UCSD-AML1 (cell line): ENCODE measurements around the gene GCH1.
"Not testable (repeated sequence)": the region's sequence is repeated elsewhere in the genome, so short reads cannot be mapped to it uniquely, and the experiment has no call there.

Source experiments
- DNase-seq: peaks from one replicate; lab custom pipeline; 2025; ENCODE audit not compliant: unreplicated experiment; lab: John Stamatoyannopoulos, UW

GCH1 gene

DNA sequence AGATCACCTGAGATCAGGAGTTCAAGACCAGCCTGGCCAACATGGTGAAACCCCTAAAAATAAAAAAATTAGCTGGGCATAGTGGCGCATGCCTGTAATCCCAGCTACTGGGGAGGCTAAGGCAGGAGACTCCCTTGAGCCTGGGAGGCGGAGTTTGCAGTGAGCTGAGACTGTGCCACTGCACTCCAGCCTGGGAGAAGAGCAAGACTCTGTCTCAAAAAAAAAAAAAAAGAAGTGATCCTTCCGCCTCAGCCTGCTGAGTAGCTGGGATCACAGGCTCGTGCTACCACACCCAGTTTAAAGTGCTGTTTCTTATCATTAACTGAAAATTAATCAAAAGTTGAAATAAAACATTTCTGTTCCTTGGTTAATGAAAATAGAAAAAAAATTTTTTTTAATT lies 6.3 kb upstream of the GCH1 start:
- not testable (repeated sequence) for DNase-seq

DNA sequence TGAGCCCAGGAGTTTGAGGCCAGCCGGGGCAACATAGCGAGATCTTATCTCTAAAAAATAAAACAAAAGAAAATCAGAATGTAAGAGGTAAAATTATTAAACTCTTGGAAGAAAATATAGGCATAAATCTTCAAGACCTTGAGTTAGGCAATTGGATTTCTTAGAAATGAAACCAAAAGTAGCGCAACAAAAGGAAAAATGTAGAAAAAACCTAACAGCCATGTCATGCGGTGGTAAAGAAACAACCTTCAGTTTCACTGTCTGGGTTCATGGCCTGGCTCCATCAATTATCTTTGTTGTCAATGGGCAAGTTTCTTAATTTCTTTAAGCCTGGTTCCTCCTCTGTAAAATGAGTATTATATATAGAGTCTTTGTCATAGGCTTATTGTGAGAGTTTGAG lies 5.6 kb upstream of the GCH1 start:
- DNase-seq = no peak

DNA sequence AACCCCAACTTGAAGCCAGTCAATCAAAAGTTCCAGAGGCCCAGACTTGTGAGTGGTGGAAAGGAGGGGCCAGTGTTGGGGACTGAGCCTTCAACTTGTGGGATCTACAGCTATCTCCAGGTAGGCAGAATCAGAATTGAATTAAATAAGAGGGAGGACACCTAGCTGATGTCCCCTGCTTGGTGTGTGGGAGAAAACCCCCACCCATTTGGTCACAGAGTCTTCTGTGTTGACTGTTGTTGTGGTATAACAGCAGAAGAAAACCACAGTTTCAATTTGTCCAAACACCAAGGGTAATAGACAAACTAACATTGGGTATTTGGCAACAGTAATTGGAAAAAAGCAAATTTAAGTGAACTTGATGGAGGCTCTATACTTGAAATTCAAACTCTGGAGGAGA lies 3.4 kb upstream of the GCH1 start:
- no peak for DNase-seq

DNA sequence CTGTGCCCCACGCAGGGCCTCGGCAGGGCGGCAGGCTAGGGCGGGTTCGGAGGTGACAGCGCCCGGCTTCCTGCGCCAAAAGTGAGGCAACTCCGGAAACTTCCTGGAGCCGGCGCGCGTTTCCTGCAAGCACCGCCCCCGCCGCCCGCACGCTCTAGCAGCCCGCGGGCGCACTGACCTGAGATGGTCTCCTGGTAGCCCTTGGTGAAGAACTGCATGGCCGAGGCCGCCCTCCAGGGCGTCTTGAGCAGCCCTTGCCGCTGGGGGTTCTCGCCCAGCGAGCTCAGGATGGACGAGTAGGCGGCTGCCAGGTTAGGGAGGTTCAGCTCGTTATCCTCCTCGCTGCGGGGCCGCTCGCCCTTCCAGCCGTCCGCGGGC lies 494 bp downstream of the GCH1 start:
- peak; percentile 70 for DNase-seq

DNA sequence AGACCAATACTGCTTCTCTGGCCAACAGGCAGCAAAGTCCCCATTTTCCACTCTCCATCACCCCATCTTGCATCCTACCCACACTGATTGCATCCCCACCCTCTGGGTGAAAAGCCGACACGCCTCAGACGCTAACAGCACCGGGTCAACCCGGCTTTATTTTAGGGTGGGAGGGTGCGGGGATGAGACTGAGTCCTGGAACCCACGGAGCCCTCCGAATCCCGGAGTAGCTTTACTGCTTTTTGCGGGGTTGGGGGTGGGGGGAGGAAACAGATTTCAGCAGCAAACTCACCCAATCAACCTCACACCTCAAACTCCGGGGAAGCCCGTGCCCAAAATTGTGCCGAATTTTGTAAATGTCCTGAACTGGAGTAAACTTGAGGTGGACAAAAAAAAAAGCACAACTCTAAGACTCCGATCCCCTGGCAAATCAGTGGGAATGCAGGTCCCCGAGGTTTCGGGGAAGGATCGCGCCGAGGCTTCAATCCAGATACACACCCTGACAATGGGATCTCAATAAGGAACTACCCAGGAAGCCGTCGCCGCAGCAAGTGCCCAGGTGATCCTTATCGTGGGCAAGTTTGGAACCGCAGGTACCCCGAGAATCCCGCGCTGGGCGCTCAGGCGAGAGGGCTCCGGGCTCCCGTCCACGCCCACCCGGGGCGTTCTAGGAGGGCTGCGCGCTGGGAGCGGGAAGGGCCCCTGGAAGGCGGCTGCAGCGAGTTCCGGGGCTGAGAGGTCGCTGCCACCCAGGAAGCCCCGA lies 1.1 kb downstream of the GCH1 start:
- DNase-seq = no peak

DNA sequence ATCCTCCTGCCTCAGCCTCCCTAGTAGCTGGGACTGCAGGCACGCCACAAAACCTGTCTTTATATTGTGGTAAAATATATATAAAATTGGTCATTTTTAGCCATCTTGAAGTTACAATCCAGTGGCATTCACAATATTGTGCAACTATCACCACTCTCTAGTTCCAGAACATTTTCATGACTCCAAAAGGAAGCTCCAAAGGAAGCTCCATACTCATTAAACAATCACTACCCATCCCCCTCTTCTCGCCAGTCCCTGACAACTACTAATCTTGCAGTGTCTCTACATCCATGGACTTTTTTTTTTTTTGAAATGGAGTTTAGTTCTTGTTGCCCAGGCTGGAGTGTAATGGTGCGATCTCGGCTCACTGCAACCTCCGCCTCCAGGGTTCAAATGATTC lies 3.1 kb downstream of the GCH1 start:
- DNase-seq = no peak

DNA sequence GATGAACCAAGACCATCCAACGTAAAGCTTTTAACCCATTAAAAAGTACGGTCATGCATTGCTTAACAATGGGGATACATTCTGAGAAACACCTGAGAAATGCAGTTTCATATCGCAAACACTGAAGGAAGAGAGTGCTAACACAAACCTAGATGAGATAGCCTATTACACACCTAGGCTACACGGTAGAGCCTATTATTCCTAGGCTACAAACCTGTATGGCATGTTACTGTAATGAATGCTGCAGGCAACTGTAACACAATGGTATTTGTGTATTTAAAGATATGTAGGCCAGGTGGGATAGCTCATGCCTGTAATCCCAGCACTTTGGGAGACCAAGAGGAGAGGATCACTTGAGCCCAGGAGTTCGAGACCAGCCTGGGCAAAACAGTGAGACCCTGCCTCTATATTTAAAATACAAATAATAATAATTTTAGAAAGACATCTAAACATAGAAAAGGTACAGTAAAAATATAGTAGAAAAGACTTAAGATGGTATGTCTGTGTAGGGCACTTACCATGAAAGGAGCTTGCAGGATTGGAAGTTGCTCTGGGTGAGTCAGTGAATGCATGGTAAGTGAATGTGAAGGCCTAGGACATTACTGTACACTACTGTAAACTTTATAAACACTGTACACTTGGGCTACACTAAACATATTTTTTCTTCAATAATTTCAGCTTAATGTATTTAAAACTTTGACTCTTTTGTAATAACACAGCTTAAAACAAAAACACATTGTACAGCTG lies 4.6 kb downstream of the GCH1 start:
- DNase-seq = not testable (repeated sequence)

DNA sequence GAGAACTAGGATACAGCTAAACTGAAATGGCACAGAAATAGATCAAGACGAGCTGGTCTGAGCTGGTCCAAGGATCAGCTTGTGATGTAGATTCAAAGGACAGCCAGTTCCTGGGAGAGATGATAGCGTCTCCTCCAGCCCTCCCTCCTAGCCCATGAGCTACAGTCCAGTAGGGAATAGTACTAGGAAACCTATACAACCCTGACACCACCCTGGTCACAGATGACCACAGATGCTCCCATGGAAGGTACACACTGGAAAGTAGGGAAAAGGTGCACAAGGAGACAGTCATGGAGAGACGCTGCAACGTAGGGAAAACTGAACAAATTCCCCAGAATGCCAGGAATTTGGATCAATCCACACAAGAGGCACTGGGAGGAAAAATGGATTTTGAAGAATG lies 6.9 kb downstream of the GCH1 start:
- DNase-seq = no peak

DNA sequence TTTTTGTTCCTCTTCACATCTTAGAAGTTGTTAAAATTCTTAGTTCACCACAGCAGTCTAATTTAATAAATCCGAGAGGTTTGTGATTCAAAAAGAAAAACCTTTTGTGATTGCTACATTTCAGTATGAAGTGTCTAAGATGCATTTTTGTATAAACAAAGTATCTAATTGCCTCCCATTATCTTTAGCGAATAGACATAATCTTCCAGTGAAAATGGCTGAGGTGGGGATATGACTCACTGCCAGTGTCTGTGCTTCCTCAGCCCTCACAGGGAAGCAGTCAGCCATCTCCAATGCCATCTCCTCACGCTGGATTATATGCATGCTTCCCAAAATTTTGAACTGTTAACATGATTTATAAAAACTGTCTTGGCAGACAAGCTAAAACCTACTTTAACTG lies 7.6 kb downstream of the GCH1 start:
- no peak for DNase-seq

DNA sequence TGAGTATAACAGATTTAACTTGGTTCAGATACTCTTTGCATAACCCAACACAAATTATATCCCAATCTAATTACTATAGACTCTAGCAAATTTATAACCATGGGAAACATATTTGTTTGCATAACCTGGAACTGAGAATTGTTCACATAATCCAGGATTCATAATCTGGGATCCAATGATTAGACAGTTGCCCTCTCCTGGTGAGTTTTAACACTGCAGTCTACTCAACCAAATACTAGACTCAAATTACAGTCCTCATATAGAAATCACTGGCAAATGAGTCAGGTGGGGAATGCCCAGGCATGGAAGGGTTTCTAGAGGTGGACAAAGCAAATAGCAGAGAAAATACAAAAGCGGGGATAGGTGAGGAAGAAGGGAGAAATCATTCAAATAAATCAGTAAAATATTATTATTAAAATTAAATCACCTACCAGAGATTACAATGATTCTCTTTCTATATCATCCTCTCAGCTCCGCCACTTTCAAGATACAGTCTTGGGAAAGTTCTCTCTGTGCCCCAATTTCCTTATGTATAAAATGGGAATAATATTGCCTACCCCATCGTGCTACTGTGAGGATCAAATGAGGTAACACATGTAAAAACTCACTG lies 9.4 kb downstream of the GCH1 start:
- DNase-seq = no peak

DNA sequence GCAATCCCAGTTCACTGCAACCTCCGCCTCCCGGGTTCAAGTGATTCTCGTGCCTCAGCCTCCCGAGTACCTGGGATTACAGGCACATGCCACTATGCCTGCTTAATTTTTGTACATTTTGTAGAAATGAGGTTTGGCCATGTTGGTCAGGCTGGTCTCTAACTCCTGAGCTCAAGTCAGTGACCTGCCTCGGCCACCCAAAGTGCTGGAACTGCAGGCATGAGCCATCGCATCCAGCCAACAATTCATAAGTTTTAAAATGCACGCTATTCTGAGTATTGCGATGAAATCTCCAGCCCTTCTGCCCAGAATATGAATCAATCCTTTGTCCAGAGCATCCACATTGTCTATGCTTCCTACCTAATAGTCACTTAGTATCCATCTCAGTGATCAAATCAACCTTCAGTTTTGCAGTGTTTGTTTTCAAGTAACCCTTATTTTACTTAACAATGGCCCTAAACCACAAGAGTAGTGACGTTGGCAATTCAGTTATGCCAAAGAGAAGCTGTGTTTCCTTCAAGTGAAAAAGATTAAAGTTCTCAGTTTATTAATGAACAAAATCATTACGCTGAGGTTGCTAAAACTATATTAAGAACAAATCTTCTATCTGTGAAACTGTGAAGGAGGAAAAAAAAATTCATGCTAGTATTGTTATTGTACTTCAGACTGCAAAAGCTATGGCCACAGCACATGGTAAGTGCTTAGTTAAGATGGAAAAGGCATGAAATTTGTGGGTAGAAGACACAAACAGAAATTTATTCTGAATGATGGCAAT lies 11.0 kb downstream of the GCH1 start:
- DNase-seq = no peak

DNA sequence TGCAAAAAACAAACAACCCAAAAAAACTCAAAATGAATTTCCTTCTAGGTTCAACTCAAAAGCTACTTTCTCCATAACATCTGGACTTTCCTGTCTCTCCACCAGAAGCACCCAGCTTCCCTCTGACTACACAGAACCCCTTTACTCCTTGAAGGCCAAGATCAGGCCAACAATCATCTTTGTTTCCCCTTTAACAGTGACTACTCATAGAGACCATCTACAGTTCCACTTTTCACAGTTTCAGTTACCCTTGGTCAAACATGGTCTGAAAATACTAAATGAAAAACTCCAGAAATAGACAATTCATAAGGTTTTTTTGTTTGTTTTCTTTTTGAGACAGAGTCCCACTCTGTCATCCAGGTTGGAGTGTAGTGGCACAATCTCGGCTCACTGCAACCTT lies 11.8 kb downstream of the GCH1 start:
- no peak for DNase-seq

DNA sequence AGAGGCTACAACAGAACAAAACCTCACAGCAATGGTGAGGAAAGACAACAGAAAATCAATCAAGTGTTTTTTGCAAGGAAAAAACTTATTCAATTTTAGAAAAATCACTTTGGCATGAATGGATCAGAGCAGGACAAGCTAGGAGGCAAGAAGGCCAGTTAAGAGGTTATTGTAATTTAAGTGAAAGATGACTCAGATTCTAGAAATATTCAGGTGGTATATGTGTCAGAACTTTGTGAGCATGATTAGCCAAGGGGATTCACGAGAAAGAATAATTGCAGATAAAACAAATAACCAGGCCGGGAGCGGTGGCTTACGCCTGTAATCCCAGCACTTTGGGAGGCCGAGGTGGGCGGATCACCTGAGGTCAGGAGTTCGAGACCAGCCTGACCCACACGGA lies 12.7 kb downstream of the GCH1 start:
- no peak for DNase-seq

DNA sequence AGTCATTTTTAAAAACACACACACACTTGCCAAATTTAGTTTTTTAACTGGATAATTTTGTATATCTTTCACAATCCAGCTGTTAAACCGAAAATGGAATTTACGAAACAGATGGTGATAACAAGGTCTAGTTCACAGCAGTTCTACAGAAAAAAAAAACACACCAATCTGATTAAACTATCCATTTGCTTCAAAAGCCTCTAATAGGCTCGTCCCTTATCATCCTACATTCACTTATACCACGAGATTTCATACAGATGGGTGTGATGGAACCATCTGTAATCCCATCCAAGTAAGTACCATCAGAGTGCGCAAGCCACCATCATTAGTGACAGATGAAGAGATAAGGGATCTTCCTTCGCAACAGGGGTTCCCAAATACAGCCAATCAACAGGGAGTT lies 20.1 kb downstream of the GCH1 start:
- DNase-seq = no peak

DNA sequence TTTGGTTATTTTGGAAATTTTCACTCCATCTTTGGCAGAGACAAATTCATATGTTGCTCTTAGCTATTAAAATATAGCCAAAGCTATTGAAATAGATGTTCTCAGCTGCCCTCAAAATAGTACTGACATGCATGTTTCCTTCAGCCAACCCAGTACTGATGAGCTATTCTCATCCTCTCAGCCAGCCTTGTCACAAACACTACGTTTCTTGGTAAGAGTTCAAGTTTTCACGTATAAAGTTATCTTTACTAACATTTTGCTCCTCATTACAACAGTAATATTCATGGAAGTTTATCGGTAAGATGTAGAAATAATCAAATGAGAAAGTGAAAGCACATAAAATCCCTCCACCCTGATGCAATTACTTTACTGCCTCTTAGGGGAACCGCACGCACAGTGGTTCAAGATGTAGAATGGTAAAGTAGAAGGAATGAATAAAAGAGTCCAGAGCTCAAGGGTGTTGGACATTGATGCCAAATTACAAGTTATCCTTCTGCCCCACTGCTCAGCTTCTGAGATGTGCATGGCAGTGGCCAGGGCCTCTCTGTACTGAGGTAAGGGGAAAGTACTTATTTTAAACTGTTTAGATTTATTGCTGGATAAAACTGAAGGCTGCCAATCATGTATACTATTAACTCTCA lies 20.7 kb downstream of the GCH1 start:
- DNase-seq = no peak

DNA sequence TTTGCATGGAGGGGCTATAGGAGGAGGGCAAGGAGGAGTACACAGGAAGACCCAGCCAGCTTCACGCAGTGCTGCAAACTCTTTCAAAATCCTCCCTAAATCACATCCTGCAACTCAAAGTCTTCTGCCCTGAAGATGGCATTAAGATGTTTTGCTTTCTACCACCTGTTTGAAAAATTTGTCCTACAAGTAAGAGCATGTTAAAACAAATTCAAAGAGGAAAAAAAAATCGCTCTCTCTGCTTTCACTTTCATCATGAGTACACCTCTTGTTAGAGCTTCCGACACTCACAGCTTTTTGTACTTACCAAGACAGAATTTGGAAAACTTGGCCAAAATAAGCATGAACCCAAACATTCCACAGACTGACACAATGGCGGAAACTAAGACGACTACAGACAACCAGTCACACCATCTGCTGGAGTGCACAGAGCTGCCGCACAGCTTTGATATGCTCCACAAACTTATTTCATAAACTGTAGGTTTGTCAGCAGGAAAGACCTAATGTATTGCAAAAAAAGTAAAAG lies 21.3 kb downstream of the GCH1 start:
- DNase-seq = no peak

DNA sequence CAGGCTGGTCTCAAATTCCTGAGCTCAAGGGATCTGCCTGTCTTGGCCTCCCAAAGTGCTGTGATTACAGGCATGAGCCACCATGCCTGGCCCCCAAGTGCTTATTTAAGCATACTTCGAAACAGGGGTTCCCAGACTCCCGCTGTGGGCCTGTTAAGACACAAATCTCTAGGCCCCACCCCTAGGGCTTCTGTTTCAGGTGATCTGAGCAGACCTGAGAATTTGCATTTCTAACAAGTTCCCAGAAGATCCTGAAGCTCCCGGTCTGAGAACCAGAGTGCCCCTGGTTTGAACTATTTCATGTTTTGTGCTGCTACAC lies 25.0 kb downstream of the GCH1 start:
- DNase-seq = no peak

DNA sequence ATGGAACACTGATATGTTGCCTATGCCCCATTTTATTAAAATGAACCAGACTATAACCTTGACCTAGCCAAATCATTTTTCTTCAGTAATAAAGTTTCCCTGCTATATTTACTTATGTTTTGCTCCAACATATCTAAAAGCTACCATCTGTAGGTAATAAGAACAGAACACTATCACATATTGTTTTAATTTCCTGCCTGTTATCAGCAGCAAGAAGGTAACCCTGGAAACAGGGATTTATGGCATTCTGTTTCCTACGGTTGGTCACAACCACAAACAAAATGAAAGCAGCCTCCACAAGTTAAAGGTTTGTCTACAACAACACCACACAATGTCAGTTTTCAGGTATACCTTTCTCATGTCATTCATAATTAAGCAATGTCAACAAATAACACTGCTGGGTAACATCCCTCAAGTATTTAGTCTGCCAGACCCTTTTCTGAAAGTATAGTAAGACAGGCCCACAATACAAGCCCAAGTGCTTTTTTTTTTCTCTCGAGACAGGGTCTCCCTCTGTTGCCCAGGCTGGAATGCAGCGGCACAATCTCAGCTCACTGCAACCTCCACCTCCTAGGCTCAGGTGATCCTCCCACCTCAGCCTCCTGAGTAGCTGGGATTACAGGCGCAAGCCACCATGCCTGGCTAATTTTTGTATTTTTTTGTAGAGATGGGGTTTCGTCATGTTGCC lies 25.5 kb downstream of the GCH1 start:
- no peak for DNase-seq

DNA sequence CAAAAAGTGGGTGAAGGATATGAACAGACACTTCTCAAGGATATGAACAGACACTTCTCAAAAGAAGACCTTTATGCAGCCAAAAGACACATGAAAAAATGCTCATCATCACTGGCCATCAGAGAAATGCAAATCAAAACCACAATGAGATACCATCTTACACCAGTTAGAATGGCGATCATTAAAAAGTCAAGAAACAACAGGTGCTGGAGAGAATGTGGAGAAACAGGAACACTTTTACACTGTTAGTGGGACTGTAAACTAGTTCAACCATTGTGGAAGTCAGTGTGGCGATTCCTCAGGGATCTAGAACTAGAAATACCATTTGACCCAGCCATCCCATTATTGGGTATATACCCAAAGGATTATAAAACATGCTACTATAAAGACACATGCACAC lies 27.0 kb downstream of the GCH1 start:
- DNase-seq = not testable (repeated sequence)
